HG02938 (cell line): Measurements from ENCODE around the gene REC114.
"Not testable (repeated sequence)": the region's sequence is repeated elsewhere in the genome, so short reads cannot be mapped to it uniquely, and the experiment has no call there.

Experiments used
- ATAC-seq: cut with Tn5 transposase; IDR thresholded peaks from one replicate; pipeline ENCODE4 v1.9.1; 2021; ENCODE audit warnings: mild to moderate bottlenecking, moderate library complexity; ENCODE audit not compliant: unreplicated experiment

REC114 gene

DNA sequence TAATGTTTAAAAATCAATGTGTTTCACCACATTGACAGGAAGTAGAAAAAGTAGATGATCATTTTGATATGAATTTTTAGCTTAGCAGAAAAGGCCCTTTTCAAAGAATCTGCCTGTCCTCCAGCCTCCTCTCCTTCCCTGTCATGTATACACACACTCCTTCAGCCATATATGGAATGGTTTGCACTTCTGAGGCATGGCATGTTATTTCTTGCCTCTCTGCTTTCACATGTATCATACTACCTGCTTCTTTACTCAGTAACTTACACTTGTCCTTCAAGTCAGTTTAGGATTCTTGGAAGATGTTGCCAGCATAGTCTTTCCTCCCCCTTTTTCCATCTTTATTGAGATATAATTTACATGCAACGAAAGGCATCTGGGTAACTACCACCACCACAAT is 79.0 kb downstream of the REC114 start:
- ATAC-seq = no peak

DNA sequence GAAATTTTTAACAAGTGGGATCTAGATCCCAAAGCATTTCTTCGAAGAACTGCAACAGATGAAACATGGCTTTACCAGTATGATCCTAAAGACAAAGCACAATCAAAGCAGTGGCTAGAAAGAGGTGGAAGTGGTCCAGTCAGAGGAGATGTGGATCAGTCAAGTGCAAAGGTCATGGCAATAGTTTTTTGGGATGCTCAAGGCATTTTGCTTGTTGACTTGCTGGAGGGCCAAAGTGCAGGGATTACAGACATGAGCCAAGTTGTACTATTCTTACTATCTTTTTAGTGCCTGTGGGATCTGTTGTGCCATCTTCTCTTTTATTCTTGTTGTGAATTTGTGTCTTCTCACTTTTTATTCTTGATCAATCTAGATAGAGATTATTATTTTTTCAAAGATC is 82.0 kb downstream of the REC114 start:
- no peak for ATAC-seq

DNA sequence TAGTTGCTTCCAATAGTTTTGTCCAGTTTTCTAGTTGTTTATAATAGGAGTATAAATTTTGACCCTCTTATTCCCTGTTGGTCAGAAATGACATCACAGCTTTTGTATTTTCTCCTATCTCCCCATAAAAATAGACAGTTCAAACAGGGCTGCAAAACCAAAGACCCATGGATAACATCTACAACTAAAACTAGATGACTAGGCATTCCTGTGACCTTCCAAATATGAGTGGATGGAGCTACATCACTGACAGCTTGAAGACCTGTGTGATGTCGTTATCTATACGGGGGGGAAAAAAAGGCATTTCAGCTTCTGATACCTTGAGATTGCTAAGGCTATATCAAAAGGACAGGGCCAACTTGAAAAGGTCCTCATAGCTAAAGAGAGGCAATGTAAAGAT is 84.6 kb downstream of the REC114 start:
- ATAC-seq = no peak

DNA sequence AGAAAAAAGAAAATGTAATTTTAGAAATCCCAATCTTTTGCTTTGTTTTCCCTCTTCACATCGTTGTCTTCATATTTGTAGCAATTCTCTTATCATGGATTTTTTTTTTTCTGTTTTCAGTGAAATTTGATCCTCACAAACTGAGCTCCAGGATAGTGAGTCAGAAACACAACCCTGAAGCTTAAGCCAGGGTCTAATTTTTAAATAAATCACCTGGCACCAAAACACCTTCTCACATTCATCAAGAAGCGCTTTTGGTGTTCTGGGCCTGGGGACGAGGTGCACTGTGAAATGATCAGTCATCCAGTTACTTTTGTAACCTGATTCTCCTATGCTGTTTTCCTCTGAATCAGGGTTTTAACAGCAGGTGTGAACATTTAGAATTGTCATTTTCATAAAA is 87.7 kb downstream of the REC114 start:
- no peak for ATAC-seq

DNA sequence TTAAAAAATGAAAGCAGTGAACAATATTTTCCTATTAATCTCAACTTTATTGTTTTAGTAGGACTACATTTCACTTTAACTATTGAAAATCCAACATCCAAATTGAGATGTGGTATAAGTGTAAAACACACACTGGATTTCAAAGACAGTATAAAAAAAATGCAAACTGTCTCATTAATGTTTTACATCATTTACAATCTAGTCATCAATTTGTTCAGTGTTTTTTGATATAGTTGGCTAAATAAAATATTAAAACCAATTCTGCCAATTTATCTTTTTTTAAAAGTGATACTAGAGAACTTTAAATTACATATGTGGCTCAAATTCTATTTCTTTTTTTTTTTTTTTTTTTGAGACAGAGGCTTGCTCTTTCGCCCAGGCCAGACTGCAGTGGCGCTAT is 95.2 kb downstream of the REC114 start:
- ATAC-seq = no peak

DNA sequence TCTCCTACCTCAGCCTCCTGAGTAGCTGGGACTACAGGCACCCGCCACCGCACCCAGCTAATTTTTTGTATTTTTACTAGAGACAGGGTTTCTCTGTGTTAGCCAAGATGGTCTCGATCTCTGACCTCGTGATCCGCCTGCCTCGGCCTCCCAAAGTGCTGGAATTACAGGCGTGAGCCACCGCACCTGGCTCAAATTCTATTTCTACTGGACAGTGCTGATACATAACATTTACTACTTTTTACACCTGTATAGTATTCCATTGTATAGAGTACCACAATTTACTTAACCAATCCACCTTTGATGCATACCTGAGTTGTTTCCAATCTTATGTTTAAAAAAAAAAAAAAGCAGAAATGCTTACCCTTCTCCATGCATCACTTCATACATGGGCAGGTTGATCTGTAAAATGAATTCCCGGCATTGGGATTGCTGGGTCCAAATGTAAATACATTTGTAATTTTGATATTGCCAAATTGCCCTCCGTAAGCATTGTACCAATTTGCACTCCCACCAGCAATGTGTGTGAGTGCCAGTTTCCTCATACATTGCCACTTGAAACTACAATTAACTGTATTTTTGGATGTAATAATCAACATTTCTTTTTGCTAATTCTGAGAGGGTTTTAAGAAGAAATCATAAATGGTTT is 95.7 kb downstream of the REC114 start:
- ATAC-seq = no peak

DNA sequence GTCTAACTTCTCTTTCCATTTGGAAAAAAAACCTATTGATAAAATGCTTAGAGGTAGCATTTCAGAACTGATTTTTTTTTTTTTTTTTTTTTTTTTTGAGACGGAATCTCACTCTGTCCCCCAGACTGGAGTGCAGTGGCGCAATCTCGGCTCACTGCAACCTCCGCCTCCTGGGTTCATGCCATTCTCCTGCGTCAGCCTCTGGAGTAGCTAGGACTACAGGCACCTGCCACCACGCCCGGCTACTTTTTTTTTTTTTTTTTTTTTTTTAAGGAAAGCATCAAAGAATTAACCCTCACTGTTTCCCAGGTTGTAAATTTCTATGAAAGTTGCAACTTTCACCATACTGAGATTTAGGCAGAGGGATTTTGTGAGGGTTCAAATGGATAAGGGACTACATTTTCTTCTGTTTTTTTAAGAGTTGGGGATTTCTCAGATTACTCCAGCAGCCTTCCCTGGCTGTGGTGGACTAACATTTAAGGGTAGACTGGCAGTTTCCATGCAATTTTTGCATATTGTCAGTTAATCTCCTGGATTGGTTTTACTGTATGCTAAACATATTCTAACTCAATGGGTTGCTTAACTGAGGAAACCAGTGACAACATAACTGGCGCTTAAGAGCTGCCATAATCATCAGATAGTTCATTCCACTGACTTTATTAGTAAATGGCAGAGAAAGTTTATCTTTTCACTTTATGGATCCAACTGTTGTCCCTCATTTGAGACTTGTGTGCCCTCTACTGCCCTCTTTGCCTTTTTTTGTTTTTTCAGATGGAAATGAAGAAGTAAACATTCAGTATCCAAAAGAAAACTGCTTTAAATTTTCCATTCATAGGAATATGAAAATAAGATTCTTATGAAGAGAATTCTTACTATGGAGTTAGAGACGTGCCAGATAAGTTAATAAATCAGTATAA is 96.5 kb downstream of the REC114 start:
- ATAC-seq = no peak

DNA sequence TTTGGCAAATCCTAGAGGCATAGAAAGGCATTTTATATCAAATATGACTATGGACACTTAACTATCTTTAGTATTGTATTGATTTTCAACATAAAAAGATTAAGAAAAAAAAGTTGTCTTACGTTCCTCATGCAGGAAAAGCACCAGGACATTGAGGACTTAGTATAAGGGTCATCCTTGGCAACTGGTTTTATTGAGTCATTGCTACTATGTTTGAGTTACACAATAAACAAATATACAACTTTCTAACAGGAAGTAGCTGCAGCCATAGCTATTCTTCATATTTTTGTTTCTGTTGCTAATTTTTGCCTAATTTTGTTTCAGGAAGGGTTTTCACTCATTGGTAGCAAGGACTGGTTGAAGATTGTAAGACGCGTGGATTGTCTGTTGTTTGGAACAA is 97.2 kb downstream of the REC114 start:
- ATAC-seq = no peak

DNA sequence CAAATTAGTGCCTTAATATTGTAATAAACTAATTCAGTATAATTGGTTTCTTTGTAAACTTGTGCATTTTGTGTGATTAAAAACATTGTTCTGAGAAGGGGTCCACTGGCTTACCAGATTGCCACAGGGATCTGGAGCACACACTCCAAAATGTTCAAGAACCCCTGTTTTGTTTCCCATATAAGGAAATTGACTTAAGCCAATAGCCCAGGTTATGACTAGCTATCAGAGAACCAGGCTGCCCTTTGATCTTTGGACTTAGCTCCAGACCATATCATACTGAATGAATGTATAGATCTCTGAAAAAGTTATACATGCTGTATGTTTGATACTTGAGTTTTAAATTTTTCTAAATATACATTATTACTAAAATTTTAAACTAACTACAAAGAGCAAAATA is 98.5 kb downstream of the REC114 start:
- no peak for ATAC-seq

DNA sequence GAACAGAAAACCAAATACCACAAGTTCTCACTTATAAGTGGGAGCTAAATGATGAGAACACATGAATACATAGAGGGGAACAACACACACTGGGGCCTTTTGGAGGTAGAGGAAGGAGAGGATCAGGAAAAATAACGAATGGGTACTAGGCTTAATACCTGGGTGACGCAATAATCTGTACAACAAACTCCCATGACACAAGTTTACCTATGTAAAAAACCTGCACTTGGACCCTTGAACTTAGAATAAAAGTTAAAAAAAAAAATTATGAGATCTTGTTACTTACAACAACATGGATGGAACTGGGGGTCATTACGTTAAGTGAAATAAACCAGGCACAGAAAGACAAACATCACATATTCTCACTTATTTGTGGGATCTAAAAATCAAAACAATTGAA is 106.0 kb downstream of the REC114 start:
- not testable (repeated sequence) for ATAC-seq

DNA sequence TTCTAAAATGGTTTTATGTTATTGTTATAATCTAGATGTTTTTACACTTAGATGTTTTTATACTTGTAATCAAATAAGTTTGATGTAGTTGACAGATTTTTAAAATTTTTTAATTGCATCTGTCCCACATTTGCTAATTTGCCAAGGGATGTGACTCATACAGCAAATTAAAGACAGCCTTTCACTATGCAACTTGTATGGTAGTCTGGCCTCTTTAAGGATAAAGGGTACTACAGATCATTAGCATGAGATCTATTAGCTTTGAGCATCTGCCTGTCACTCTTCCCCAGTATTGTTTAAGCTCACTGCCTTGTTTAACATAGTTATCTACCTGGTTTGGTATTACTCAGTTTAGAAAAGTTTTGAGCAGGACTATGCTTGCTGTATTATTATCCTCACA is 107.2 kb downstream of the REC114 start:
- no peak for ATAC-seq

DNA sequence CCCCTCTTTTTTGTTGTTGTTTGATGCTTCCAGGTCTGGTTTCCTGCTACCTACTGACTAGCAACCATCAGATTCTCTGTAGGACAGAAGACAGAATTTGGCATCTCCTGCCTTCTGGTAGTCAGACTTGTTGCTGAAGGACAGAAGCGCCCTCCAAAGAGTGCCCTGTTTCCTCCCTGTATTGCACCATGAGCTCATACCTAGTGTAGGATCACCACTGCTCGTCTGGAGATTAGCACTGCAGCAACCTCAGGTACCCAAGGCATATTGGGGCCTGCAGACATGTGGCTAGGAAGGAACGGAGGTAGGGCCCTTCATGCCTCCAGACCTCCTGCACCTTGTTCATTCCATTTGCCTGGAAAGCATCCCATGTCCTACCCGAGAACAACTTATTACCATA is 112.1 kb downstream of the REC114 start:
- no peak for ATAC-seq

DNA sequence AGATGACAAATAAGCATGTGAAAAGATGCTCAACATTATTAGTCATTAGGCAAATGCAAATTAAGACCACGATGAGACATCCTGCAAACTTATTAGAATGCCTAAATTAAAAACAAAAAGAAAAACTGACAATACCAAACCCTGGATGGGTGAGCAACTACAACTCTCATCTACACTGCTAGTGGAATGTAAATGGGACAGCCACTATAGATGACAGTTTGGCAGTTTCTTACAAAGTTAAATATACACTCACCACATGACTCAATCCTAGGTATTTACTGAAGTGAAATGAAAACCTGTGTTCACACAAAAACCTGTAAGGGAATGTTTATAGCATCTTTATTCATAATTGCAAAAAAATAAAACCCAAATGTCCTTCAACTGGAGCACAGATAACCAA is 115.6 kb downstream of the REC114 start:
- ATAC-seq = no peak

DNA sequence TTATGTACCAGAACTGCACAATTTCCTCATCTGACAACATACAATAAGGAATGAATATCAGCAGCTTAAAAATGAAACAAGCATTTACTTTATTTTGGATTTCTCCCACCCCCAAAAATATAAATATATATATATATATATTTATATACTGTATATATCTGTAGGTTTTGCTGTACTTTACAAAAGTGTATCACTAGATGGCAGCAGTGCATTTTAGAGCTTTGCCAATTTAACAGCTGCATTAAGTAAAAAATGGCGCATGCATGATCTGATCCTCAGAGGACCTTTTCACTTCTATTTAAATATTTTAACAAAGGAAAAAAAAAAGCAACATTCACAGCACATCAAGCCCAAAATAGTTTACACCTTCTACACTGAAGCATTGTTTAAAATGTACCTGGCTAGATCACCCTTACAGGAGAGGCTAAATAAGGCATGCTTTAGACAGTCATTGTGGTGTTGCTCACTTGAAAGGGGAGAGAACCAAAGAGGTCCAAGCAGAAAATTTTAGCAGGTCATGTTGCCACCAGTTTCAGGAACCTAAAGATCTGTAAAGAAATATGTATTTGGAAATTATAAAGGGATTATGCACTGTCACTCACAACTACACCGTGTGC is 117.6 kb downstream of the REC114 start:
- ATAC-seq = no peak

DNA sequence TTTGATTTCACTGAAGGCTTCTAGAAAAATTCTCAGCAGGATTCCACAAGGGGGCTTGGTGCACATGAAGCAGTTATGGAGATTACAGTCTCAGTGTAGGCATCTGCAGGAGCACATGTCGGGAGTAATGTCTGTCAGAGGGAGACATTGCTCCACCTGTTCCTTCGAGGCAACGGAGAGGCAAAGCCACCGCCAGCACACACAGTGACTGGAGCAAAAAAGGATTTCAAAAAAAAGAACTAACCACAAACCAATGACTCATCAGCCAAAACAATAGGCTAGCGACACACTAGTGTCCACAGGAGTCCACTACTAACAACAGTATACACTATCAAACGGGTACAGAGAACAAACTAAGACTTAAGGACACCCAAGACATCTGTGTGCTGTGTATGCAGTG is 121.3 kb downstream of the REC114 start:
- ATAC-seq = no peak

DNA sequence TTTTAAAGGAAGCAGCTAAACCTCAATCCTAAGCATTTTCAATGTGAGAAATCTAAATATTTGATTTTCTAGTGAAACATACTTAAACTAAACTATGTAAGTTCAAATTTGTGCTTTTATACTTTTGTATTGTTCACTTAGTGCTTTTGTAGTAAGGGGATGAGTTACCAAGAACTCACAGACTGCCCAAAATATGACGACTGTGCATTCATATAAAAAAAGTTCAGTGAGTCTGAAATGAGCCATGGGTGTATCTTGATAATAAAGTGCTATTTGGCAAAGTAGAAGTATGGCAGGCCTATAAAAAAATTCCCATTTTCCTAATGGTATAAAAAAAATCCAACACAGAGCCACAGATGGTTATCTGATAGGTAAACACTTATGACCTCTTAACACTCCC is 124.1 kb downstream of the REC114 start:
- ATAC-seq = no peak

DNA sequence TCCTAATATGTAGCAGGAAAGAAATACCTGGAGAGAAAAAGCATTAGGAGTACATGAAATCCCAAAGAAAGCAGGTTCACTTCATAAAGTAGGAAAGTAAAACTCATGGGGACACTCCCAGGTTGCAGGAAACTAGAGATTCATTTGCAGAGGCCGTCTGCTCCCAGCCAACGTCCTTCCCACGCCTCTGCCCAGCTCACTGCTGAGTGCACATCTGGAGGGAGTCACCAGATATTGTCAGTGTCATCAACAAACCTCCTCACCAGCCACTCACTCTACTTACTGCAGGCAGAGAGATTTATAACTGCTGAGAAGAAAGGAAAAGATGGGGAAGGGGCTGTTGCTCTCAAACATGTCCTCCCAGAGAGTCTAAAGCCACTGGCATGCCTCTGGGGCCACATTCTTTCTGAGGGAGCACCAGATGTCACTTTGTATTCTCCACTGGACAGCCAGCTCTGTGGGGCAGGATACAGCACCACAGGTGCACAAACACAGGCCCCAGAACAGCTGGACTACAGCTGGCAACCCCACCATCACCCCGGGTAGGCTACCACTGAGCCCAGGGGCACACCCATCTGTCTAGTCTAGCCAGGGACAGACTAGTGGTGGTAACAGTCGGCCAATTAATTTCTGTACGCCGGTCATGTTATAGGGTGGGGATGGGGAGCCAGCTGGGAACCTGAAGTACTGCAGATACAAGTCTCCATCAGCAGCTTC is 125.8 kb downstream of the REC114 start:
- no peak for ATAC-seq

DNA sequence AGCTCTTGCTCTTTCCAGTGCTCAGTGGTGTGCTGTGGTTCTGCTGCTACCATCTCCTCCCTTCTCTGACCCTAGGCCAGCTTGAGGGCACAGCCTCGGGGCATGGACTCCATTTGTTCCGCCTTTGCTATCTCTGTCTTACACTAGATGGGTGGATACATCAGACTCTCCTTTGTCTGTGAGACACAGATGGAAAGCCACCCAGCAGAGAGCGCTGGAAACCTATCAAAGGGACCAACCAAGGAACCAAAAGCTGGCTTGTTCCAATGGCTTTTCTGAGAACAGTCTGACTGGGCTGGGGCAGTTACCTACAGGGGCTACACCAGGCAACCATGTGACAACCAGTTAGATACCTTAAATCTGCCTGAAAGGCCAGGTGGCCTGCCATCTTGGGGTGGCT is 126.4 kb downstream of the REC114 start:
- ATAC-seq = no peak

DNA sequence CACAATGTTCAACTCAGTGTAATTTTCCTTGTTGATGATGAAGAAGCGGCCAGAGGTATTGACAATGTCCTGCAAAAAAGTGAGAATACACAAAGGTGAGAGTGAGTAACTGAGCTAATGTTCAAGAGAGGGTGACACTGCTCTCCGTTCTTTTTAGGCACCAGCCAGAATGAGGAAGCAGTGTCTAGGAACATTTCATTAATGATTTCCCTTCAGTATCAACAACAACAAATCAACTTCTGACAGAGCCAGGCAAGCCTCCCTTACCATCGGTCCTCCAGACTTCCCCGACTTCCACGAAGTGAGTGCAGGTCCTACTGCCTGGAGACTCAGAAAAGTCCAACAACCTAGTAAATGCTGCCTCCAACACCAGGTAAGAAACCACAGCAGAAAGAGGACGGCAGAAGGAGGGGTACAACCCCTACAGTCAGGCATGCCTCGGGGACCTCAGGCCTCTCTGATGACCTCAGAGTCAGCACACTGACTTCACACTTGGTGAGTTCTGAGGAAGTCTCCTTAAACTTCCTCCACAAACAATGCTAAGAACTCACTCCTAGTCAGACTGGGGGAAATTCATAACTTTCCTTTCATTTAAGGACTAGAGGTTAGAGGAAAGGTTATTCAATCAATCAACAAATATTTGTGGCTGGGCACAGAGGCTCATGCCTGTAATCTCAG is 127.5 kb downstream of the REC114 start:
- no peak for ATAC-seq

DNA sequence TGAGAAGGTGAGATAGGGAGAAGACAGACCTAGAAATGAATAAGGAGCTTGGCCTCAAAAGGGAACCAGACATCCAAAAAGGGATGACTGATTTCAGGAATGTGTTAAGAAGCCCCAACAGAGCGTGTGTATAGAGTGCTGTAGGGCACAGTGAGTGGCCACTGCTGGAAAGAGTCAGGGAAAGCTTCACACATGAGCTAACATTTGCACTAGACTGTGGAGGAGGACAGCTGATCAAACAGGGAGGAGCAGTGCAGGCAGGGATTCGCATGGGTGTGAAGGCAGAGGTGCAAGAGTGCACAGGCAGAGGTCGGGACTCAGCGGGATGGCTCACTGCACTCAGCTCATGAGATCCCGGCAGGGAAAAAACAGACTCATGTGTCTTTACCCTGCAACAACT is 128.4 kb downstream of the REC114 start:
- ATAC-seq = no peak

DNA sequence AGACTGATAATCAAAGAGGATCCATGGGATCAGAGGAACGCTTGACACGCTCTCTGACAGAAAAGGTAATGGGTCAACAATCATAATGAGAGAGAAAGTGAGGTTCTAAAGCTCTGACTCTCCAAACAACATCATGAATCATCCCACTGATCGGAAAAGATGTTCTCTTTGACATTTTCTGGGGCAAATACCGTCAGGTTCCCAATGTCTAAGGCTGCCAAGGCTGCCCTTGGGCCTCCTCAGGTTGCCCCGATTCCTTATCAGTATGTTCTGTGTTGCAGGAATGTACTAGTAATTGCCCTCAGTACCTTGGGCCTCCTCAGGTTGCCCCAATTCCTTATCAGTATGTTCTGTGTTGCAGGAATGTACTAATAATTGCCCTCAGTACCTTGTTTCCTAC is 129.3 kb downstream of the REC114 start:
- ATAC-seq = no peak
